ENCODE results near the gene ZNF175.

Gene ZNF175

GRCh38 chr19:51531349-51532315 is 39.5 kb upstream of the ZNF175 start, which contains the start of gene SIGLEC6:
TSS of gene SIGLEC6 (minus strand) at chr19:51531670. CDS start at chr19:51531648, 22 bp downstream.
- TF ChIP-seq ZNF274 (IDR thresholded peaks at IDR 0.05; ENCODE audit: low read depth, low read length) (no peak), YY1 (IDR thresholded peaks at IDR 0.05; ENCODE audit: insufficient read depth, insufficient read length) (no peak), SUZ12 (IDR thresholded peaks at IDR 0.05; ENCODE audit: extremely low read depth, insufficient read depth, insufficient read length) (no peak)
- DNase-seq (ENCODE audit: low read depth, low spot score): no peak
- Histone ChIP-seq H3K4me3 (ENCODE audit: insufficient read length, low read depth) (no peak within 1 kb of the TSS), H3K4me1 (ENCODE audit: insufficient read depth, insufficient read length) (no peaks in the 10 kb centered on the region), H3K9ac (ENCODE audit: insufficient read length, low read depth) (no peak within 1 kb of the TSS), H3K9me3 (ENCODE audit: insufficient read depth, low read length) (no peaks in the 10 kb centered on the region), H3K27me3 (ENCODE audit: insufficient read depth, insufficient read length) (no peaks in the 10 kb centered on the region), H3K36me3 (ENCODE audit: insufficient read depth, insufficient read length, low read length) (no peaks in the 10 kb centered on the region)

GRCh38 chr19:51535535-51535934 is 35.5 kb upstream of the ZNF175 start:
- TF ChIP-seq ZNF274 (IDR thresholded peaks at IDR 0.05; ENCODE audit: low read depth, low read length) (no peak), YY1 (IDR thresholded peaks at IDR 0.05; ENCODE audit: insufficient read depth, insufficient read length) (no peak), SUZ12 (IDR thresholded peaks at IDR 0.05; ENCODE audit: extremely low read depth, insufficient read depth, insufficient read length) (no peak)
- no peak for DNase-seq (ENCODE audit: low read depth, low spot score)
- no peaks in the 10 kb centered on the region for H3K36me3 ChIP-seq (ENCODE audit: insufficient read depth, insufficient read length, low read length)
- H3K4me1 ChIP-seq (ENCODE audit: insufficient read depth, insufficient read length): no peaks in the 10 kb centered on the region
- no peak overlapping the region for H3K9ac ChIP-seq (ENCODE audit: insufficient read length, low read depth)
- H3K27me3 ChIP-seq (ENCODE audit: insufficient read depth, insufficient read length): no peaks in the 10 kb centered on the region
- H3K9me3 ChIP-seq (ENCODE audit: insufficient read depth, low read length): no peaks in the 10 kb centered on the region
- no peak overlapping the region for H3K4me3 ChIP-seq (ENCODE audit: insufficient read length, low read depth)

GRCh38 chr19:51539821-51540366 is 31.2 kb upstream of the ZNF175 start:
- Histone ChIP-seq H3K4me1 (ENCODE audit: insufficient read depth, insufficient read length) (no peaks in the 10 kb centered on the region), H3K27me3 (ENCODE audit: insufficient read depth, insufficient read length) (no peaks in the 10 kb centered on the region), H3K9ac (ENCODE audit: insufficient read length, low read depth) (no peak overlapping the region), H3K36me3 (ENCODE audit: insufficient read depth, insufficient read length, low read length) (no peaks in the 10 kb centered on the region), H3K9me3 (ENCODE audit: insufficient read depth, low read length) (no peaks in the 10 kb centered on the region), H3K4me3 (ENCODE audit: insufficient read length, low read depth) (no peak overlapping the region)
- TF ChIP-seq SUZ12 (IDR thresholded peaks at IDR 0.05; ENCODE audit: extremely low read depth, insufficient read depth, insufficient read length): no peak
- no peak for TF ChIP-seq ZNF274 (IDR thresholded peaks at IDR 0.05; ENCODE audit: low read depth, low read length)
- no peak for TF ChIP-seq YY1 (IDR thresholded peaks at IDR 0.05; ENCODE audit: insufficient read depth, insufficient read length)
- no peak for DNase-seq (ENCODE audit: low read depth, low spot score)

GRCh38 chr19:51541458-51542357 is 29.4 kb upstream of the ZNF175 start:
- no peak for DNase-seq (ENCODE audit: low read depth, low spot score)
- Histone ChIP-seq H3K9ac (ENCODE audit: insufficient read length, low read depth) (no peak overlapping the region), H3K27me3 (ENCODE audit: insufficient read depth, insufficient read length) (no peaks in the 10 kb centered on the region), H3K4me1 (ENCODE audit: insufficient read depth, insufficient read length) (no peaks in the 10 kb centered on the region), H3K9me3 (ENCODE audit: insufficient read depth, low read length) (no peaks in the 10 kb centered on the region), H3K4me3 (ENCODE audit: insufficient read length, low read depth) (no peak overlapping the region), H3K36me3 (ENCODE audit: insufficient read depth, insufficient read length, low read length) (no peaks in the 10 kb centered on the region)
- TF ChIP-seq ZNF274 (IDR thresholded peaks at IDR 0.05; ENCODE audit: low read depth, low read length) (no peak), YY1 (IDR thresholded peaks at IDR 0.05; ENCODE audit: insufficient read depth, insufficient read length) (no peak), SUZ12 (IDR thresholded peaks at IDR 0.05; ENCODE audit: extremely low read depth, insufficient read depth, insufficient read length) (no peak)

GRCh38 chr19:51542699-51543098 is 28.4 kb upstream of the ZNF175 start:
- TF ChIP-seq ZNF274 (IDR thresholded peaks at IDR 0.05; ENCODE audit: low read depth, low read length) (no peak), YY1 (IDR thresholded peaks at IDR 0.05; ENCODE audit: insufficient read depth, insufficient read length) (no peak), SUZ12 (IDR thresholded peaks at IDR 0.05; ENCODE audit: extremely low read depth, insufficient read depth, insufficient read length) (no peak)
- Histone ChIP-seq H3K9me3 (ENCODE audit: insufficient read depth, low read length) (no peaks in the 10 kb centered on the region), H3K4me1 (ENCODE audit: insufficient read depth, insufficient read length) (no peaks in the 10 kb centered on the region), H3K4me3 (ENCODE audit: insufficient read length, low read depth) (no peak overlapping the region), H3K27me3 (ENCODE audit: insufficient read depth, insufficient read length) (no peaks in the 10 kb centered on the region), H3K36me3 (ENCODE audit: insufficient read depth, insufficient read length, low read length) (no peaks in the 10 kb centered on the region), H3K9ac (ENCODE audit: insufficient read length, low read depth) (no peak overlapping the region)
- no peak for DNase-seq (ENCODE audit: low read depth, low spot score)

- H3K27me3 ChIP-seq (ENCODE audit: insufficient read depth, insufficient read length): peaks cover 2% of the 10 kb centered on the region
- H3K9me3 ChIP-seq (ENCODE audit: insufficient read depth, low read length): peaks cover under 1% of the 10 kb centered on the region; the same call in 1 of the 2 replicates
- no peaks in the 10 kb centered on the region for H3K36me3 ChIP-seq (ENCODE audit: insufficient read depth, insufficient read length, low read length)
- TF ChIP-seq YY1 (IDR thresholded peaks at IDR 0.05; ENCODE audit: insufficient read depth, insufficient read length) (no peak), SUZ12 (IDR thresholded peaks at IDR 0.05; ENCODE audit: extremely low read depth, insufficient read depth, insufficient read length) (no peak), ZNF274 (IDR thresholded peaks at IDR 0.05; ENCODE audit: low read depth, low read length) (no peak)
- no peaks in the 10 kb centered on the region for H3K4me1 ChIP-seq (ENCODE audit: insufficient read depth, insufficient read length)
- DNase-seq (ENCODE audit: low read depth, low spot score): no peak
- H3K9ac ChIP-seq (ENCODE audit: insufficient read length, low read depth): no peak overlapping the region
- H3K4me3 ChIP-seq (ENCODE audit: insufficient read length, low read depth): no peak overlapping the region
Observed at GRCh38 chr19:51544038-51544437, 27.0 kb upstream of the ZNF175 start.

Measured in NT2/D1 (cell line).